H1 (cell line): ENCODE measurements around the gene PNMA6E. TPM values are rescaled to one million over a fixed set of nuclear protein-coding genes. Genes with fewer than 3 reads are reported as not detected.

ENCODE experiments used
- EGR1 ChIP-seq: IDR thresholded peaks from 2 replicates; pipeline ENCODE4 v1.6.1; 2011; ENCODE audit warnings: low read depth, low read length, borderline replicate concordance
- EZH2 ChIP-seq: fragments of 200-600 bp; sonication (generic); IDR thresholded peaks from 2 replicates; pipeline ENCODE4 v1.7.1; 2012; ENCODE audit warnings: low read depth, mild to moderate bottlenecking, moderate library complexity, low read length, inconsistent platforms; ENCODE audit not compliant: severe bottlenecking
- KDM4A ChIP-seq: IDR thresholded peaks from one replicate; pipeline ENCODE4 v1.7.1; 2012; ENCODE audit warnings: low read depth, mild to moderate bottlenecking, moderate library complexity, low read length, inconsistent platforms; ENCODE audit not compliant: severe bottlenecking
- KDM5A ChIP-seq: fragments of 200-600 bp; IDR thresholded peaks from 2 replicates; pipeline ENCODE4 v1.7.1; 2012; ENCODE audit warnings: mild to moderate bottlenecking, low read length, inconsistent platforms, mixed read lengths
- PHF8 ChIP-seq: fragments of 200-600 bp; sonication (generic); conservative IDR thresholded peaks from 2 replicates; pipeline ENCODE4 v1.7.1; 2012; ENCODE audit warnings: low read depth, mild to moderate bottlenecking, inconsistent platforms, low read length, moderate library complexity
- TAF1 ChIP-seq: IDR thresholded peaks from 2 replicates; pipeline ENCODE4 v1.6.1; 2011; ENCODE audit warnings: mild to moderate bottlenecking, low read depth, low read length
- ZNF274 ChIP-seq: IDR thresholded peaks from 2 replicates; pipeline ENCODE4 v1.7.0; 2012; ENCODE audit warnings: low read length, borderline replicate concordance; ENCODE audit errors: extremely low read depth
- polyA plus RNA-seq, 7 experiments: library from polyadenylated mRNA; depleted of rRNA in 3 of 7; stranded (reverse) in 5 of 7; unstranded in 2 of 7; fragments of >200 nt in 5 of 7; fragments of 200-250 nt in 2 of 7; gene quantifications; 1 replicate in 5 of 7; 2 replicates in 1 of 7; 4 replicates in 1 of 7; pipeline versions ENCODE4 v1.2.1 to v1.2.3, GENCODE V29; 2011 to 2013; ENCODE audit warnings: missing spikeins in 2 of 7, mixed read lengths in 2 of 7
- total RNA-seq: library from RNA; stranded (reverse); fragmentation: NEBNext Ultra II Directional; extraction: Animal tissue kit (Norgen Biotek cat#: 25700); gene quantifications from 2 replicates; pipeline ENCODE4 v1.2.1, GENCODE V29; 2021

The PNMA6E gene
- total and polyA plus RNA-seq, 2 of the 8 experiments (the other 6 are each of a cell fraction or from before 2014, with no cell fraction given), result not detected

- TF ChIP-seq TAF1 (no peak), ZNF274 (no peak), EZH2 (no peak), KDM4A (no peak), KDM5A (no peak), PHF8 (no peak), EGR1 (no peak)
Observed at GRCh38 chrX:153396320-153397195, 4.6 kb downstream of the PNMA6E start (continued).
